Right kidney (tissue), 1 donor: ENCODE measurements around the gene FAM193A.
"Not testable (repeated sequence)": the region's sequence is repeated elsewhere in the genome, so short reads cannot be mapped to it uniquely, and the experiment has no call there.

Experiments used
- DNase-seq: peaks from one replicate; pipeline ENCODE4 v3.0.0-alpha.2; 2016

The FAM193A gene

DNA sequence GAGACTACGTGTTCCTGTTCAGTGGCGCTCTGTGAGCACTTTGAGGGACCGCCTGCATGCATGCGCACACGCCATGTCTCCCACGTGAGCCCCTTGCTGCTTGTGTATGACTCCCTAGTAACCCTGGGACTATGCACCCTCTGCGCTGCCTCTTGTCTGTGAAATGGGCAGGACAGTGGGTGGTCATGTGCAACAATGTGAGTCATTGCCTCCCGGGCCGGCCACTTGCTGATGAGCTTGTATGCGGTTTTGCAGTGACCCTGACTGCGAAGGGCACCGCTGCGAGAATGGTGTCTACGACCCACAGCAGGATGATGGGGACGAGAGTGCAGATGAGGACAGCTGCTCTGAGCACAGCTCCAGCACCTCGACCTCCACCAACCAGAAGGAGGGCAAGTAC is 158.2 kb downstream of the FAM193A start:
- DNase-seq = no peak

DNA sequence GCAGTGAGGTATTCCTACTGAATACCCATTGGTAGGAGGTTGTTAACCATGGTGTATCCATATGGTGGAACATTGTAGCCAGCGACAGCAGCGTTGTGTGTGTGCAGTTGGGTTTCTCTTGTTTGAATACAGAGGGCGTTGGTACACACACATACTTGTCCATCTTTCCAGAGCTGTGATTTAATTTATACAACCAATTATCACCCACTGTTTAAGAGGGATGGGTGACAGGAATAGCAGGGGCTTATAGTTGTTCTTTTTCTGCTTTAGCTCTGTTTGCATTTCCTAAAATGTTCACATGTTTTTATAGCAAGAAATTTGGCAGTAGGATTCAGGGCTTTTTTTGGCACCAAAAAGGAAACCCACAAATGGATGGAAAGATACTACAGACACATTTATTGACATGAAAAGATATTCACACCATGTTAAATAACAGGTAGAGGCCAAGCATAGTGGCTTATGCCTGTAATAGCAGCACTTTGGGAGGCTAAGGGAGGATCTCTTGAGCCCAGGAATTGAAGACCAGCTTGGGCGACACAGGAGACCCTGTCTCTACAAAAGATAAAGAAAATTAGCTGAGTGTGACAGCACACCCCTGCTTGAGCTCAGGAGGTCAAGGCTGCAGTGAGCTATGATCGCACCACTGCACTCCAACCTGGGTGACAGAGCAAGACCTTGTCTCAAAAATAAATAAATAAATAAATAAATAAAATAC is 159.1 kb downstream of the FAM193A start:
- no peak for DNase-seq

DNA sequence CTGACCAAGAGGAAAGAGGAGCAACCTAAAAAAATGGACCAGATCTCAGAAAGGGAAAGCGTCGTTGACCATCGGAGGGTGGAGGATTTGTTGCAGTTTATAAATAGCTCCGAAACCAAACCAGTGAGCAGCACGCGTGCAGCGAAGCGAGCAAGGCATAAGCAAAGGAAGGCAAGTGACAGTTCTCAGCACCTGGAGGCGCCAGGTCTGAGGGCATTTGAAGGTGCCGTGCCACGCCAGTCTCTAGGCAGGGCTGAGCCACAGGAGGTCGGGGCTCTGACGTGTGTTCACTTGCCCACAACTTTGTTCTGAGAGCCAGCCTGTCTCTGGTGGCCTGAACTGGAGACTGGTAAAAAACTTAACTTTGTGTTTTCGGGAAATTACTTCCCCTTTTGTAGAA is 160.0 kb downstream of the FAM193A start:
- DNase-seq = no peak

DNA sequence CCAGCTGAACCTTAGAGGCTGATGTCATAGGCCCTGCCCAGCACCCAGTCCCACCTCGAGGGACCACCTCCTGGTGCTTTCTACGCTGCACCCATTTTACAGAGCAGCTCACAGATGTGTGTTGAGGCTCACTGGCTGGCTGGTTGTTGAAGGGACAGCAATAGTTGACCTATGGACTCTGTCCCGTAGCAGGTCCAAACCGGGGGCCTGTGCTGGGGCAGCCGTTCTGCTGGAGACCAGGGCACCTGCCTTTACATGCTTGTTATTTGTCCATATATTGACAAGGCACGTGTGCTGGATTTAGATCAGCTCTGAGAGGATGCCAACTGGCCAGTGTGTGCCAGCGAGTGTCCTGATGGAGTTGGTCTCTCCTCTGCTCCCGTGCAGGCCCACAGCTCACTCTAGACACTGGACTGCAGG is 161.6 kb downstream of the FAM193A start:
- no peak for DNase-seq

DNA sequence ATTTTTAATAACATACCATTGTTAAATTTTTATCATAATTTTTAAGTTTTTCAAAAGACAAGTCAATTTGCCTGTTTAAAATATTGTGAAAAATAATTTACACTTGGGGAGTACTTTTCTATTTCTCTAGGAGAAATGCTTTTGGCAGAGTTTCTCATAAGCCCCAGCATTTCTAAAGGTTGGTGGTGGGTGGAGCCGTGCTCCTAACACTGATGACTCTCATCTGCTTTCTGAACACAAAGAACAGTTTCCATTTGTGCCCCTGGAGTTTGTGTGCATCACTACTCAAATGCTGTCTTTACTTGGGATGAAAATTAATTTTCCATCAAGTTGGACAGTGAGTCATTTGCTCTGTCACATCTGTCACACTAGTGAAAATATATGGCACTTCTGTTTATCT is 162.1 kb downstream of the FAM193A start:
- DNase-seq = no peak

DNA sequence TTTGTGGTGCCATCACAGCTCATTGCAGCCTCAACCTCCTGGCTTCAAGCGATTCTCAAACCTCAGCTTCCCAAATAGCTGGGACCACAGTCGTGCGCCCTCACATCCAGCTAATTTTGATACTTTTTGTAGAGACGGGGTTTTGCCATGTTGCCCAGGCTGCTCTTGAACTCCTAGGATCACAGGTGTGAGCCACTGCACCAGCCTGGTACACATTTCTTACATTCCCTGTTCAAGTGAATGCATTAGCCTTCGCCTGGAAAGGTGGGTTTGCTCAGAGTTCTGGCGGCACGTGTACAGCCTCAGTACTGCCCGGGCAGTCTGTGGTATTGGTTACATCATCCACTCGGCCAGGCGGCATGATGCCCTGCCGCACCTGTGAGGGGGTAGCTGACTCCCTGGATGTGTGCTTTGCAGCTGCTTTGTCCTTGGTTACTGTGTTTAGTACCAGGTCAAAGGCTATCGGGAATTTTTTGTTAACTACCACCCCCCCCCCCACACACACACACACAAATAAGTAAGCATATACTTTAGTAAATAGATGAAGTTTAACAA is 162.6 kb downstream of the FAM193A start:
- DNase-seq = no peak

DNA sequence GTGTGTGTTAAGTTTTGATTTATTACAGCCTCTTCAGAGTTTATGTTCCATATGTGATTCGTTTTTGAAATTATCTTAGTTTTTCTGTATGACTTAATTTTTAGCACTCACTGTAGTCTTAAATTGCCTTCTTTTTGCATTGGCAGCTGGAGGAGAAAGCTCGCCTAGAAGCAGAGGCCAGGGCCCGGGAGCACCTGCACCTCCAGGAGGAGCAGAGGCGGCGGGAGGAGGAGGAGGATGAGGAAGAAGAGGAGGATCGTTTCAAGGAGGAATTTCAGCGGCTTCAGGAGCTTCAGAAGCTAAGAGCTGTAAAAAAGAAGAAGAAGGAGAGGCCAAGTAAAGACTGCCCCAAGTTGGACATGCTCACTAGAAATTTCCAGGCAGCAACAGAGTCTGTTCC is 163.1 kb downstream of the FAM193A start:
- no peak for DNase-seq

DNA sequence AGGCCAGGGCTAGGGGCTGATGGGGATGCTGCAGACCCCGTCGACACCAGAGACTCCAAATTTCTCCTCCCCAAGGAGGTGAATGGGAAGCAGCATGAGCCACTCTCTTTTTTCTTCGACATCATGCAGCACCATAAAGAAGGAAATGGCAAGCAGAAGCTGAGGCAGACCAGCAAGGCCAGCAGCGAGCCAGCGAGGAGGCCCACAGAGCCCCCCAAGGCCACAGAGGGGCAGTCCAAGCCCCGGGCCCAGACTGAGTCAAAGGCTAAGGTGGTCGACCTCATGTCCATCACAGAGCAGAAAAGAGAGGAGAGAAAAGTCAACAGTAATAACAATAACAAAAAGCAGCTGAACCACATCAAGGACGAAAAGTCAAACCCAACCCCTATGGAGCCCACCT is 163.6 kb downstream of the FAM193A start:
- no peak for DNase-seq

DNA sequence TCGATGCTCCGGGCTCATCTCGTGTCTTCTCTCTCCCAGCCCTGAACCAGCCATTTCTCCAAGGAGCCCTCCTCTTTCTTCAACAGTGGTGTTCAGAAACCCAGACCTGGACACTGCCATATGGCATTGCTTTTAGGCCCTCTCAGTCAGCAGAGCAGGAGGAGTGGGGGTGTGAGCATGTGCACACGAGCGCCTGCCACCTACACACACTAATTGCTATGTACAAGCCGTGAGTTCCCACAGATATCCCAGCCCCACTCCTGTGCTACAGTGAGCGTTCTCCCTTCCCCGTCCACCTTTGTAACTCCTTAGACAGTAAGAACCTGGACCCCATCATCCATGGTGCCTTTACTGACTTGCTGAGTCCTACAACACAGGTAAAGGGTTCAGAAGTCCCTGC is 165.9 kb downstream of the FAM193A start:
- DNase-seq = no peak

DNA sequence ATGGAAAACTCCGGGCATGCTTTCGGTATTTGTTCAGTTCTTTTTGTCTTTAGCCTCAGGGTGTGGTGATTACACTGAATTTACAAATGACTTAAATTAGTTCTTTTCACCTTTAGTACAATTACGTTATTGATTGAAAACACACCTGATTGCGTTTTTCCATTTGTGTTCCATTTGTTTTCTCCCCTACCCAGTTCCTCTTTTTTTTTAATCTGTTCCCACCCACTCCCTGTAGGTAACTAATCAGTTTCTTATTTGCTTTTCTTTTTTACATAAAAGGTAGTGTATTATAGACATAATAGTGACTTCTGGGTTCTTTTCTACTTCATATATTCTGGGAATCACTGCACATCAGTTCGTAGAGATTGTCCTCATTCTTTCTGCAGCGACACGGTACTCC is 166.3 kb downstream of the FAM193A start:
- no peak for DNase-seq

DNA sequence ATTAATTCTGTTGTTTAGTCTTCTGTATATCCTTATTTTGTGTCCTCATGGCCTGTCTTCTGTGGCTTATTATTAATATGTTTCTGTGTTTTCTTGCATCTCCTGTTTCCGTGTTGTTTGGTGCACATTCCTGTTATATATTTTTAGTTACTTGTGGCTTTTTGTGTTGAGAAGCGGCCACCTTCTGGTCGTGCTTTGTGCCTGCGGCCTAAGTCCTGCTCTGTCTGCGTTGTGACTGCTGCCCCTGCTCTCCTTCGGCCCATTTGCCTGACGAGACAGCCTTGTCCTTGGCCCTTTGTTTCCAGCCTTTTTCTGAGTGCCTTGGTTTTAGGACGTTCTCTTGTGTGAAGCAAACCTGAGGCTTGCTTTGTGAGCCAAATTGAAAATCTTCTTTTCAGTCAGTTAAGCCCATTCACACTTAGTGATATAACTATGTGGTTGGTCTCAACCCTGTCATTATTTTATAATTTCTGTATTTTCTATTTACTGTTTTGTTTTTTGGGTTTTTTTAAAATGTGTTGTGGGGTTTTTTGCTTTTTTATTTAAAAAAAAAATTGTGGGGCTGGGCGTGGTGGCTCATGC is 175.9 kb downstream of the FAM193A start:
- DNase-seq = no peak

DNA sequence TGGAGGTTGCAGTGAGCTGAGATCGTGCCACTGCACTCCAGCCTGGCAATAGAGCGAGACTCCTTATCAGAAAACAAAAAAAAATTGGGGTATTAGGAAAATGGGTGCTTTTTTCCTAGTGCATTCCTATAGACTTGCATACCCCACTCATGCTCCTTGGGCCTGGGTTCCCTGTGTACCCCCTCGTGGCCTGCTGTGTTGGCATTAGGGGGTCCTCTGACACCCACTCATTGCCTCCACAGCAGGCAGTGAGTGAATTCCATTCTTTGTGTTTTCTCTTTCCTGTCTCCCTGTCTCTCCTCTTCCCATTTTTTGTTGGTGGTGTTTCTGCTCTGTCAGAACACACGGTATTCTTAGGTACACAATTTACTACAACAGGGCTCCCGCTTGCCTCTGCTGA is 176.9 kb downstream of the FAM193A start:
- no peak for DNase-seq

DNA sequence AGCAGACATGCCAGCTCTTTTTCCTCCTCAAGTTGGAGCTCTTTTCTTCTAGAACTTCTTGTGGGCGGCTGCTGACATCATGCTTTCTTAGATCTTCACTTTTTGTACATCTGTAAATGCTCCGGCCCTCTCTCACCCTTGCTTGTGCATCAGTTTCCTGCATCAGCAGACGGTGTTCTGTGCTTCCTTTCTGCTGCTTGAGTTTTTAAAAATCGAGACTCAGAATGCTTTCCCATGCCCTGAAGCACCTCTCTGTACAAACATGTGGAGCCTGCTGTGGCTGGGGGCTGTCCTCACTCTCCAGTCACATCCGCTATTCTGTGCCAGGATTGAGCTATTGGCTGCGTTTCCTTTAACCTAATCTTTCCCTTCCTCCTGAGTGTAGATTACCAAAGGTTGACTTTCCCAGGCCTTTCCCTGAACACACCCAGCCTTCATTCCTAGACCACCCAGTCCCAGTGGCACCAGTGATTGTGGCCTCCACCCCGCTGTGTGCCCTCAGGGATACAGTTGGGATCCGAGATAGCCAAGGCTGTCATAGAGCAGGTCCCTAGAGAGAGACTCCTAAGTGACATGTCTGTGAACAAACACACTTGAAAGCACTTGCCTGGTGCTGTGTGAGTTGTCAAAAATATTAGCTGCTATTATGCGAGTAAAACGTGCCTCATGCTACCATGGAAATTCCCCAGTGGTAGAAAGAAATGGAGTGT is 177.8 kb downstream of the FAM193A start:
- DNase-seq = no peak

DNA sequence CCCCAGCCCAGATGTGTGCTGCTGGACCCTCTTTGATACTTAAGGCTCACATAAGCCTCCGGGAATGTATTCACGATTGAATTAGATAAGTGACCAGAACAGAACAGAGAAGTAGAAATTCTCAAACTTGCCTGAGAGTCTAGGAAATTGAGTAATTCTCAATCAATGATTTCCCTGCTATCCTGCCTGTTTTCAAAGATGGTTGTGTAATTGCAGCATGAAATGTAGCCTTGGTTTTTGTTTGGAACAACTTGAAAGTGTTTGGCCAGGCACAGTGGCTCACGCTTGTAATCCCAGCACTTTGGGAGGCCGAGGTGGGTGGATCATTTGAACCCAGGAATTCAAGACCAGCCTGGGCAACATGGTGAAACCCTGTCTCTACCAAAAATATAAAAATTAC is 178.5 kb downstream of the FAM193A start:
- DNase-seq = no peak

DNA sequence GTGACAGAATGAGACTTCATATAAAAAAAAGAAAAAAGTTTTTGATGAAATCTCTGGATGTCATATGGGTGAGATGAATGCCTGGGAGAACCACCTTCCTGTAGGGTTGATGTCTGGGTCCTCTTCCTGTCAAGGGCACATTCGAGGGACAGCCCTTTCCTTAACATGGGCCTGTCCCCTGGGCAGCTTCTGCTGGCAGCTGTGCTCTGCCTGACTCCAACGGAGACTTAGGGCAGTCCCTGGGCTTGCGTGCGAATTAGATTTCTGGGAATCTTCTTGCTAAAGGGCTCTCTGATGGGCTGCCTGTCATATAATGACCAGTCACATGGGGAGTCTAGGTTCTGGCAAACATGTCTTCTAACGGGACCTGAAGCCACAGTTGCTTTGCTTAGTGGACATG is 179.0 kb downstream of the FAM193A start:
- no peak for DNase-seq

DNA sequence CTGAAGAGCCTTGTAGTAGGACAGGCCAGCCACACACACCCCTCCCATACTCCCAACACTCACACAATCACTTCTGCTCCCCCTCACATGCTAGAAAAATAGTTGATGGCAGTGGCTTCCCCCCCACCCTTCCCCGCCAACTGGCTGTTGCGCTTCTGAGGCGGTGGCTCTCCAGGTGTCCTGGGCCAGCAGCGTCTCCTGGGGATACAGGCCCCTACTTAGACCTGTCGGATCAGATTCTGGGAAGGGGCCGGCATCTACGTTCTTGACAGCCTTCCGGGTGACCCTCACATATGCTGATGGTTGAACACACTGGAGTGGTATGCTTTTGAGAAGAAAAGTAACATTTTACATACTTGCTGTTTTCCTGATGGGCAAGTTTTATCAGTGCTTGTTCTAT is 179.8 kb downstream of the FAM193A start:
- no peak for DNase-seq

DNA sequence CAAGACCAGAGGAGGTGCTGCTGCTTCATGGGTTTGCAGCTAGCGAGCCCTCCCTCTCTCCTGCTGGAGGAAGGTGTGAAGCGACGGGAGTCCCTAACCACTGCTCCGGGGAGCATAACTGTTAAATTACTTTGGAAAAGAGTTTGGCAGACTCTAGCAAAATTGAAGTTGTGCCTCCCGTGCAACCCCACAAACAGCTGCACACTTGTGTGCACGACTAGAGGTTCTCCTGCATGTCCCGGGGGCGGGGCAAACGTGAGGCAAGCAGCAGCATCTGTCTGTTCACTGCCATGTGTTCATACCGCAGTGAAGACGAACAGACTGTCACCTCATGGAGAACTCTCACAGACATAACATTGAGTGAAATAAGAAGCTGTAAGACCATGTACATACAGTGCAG is 185.1 kb downstream of the FAM193A start:
- DNase-seq = no peak

DNA sequence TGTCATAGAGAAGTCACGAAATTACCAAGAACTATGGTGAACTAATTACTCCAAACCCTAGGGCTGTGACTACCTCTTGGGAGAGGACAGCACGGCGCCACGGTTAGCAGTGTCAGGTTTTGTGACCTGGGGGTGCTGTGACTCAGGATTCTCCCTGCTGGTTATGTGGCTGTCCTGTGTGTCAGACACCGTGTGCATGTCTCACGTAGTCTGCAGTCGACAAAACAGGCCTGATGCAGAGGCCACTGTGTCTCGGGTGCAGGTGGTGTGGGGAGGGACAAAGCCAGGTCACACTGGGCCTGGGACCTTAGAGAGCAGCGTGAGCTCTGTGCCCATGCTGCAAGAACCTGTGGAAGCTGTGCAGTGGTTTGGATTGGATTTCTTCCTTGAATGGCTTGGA is 185.6 kb downstream of the FAM193A start:
- no peak for DNase-seq

DNA sequence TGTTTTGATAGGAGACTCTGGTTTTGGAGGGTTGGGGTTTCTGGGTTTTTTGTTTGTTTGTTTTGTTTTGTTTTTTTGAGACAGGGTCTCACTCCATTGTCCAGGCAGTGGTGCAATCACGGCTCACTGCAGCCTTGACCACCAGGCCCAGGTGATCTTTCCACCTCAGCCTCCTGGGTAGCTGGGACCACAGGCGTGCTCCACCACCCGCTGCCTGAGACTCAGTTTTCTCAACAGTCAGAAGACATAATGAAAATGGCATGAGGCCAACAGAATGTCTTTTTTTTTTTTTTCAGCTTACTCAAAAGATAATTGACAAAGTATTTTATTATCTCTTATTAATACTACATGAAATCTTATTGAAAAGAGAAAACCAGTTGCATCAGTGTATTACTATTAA is 187.3 kb downstream of the FAM193A start:
- no peak for DNase-seq

DNA sequence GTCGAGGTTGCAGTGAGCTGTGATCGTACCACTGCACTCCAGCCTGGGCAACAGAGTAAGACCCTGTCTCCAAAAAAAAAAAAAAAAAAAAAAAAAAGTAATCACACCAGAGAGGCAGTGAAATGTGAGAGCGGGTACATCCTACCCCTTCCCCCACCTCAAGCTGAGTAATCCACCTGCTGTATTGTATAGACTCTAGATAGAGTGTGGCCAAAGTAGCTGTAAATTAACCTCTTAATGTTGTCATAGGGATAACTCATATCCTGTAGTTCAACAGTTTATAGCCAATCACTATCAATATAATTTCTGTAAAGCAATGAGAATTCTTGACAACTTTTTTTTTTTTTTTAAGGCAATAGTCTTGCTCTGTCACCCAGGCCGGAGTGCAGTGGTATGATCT is 188.9 kb downstream of the FAM193A start:
- no peak for DNase-seq

DNA sequence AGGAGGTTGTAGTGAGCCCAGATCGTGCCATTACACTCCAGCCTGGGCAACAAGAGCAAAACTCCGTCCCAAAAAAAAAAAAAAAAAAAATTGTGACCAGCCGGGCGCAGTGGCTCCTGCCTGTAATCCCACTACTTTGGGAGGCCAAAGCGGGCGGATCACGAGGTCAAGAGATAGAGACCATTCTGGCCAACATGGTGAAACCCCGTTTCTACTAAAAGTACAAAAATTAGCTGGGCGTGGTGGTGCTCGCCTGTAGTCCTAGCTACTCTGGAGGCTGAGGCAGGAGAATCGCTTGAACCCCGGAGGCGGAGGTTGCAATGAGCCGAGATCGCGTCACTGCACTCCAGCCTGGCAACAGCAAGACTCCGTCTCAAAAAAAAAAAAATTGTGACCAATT is 190.4 kb downstream of the FAM193A start:
- DNase-seq = not testable (repeated sequence)

DNA sequence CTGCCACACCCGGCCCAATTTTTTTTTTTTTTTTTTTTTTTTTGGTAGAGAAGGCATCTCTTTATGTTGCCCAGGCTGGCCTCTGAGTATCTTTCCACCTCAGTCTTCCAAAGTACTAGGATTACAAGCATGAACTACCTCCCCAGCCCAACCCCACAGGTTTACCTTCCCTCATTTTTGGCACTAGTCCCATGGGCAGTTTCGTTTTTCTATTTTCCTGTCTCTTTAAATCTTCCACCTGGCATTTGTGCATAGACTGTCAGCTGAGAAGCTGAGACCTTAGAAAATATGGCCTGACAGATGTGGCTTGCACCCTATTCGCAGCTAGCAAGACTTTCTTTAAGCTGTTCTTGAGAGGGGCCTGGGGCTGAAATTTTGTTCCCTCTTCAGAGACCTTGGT is 191.8 kb downstream of the FAM193A start:
- no peak for DNase-seq

DNA sequence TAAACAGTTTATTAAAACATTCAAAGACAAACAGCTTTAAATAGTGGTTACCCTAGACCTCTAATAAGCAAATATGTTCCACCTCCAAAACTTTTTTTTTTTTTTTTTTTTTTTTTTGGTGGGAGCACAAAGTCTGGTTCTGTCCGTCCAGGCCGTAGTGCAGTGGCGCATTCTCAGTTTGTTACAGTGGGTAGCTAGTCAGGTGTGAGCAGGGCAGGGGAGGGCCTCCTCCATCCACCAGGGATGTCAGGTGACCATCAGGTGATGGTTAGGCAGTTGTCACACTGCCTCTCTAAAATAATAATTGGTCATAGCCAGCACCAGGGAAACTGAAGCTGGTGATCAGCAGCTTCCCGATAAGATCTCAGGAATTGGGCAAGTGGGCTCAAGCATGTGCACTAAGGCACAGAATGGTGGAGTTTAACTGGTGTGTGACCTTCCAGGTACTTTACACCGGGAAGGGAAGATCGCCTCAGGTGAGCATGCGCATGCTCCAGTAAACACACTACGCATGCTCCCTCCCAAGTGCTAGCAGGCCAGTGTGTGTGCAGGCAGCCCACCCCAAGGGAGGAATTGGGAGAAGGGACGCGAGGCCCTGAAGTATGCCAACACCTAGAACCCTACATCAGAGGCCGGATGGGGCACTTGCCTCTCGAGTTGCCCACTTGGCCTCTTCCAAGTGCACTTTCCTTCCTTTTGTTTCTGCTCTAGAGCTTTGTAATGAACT is 192.5 kb downstream of the FAM193A start:
- no peak for DNase-seq
